Measurements from ENCODE around the gene SP140L.
"Not testable (repeated sequence)": the region's sequence is repeated elsewhere in the genome, so short reads cannot be mapped to it uniquely, and the experiment has no call there.

SP140L gene

DNA sequence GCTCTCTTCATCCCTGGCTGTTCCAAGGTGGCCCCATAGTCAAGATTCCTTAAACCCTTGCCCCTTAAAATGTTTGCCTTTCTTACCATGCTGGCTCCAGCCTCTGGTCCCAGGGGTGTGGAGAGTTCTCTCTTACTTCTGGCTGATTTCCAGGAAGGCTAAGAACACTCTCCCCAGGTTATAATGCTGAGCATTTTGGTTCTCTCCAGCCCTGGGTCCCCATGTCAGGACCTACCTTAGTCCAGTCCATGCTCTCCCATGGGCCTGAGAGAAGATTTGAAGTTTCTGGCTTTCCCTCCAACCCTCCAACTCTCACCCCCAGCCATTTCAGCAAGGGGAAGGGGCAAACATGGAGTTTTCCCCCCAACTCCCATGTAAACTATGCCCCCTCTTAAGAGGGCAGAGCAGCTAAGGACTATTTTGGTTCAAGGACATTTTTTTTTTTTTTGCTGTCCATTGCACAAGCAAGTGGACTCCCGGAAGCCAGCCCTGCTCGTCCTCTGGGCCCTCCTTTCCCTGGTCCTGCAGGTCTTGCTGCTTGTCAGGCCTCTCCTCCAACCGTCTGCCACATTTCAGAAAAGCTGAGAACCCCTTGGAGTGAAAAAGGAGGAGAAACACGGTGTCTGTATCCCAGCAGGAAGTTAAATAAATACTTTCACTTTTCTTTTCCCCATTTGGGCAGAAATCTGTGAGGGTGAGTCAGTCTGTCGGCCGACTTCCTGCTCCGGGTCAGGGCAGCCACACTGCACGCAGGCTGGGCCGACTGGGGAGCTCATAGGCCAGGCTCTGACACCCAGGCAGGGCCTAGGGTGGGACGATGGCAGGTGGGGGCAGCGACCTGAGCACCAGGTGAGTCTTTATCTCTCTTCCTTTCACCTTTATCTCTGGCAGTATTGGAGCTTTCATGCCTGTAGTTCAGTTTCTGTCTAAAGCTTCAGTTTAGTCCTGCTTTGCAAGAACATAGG lies at the start of gene SP140L:
Gene SP140L (plus strand): TSS at position 741 of the 965 bp plus-strand sequence. CDS start 77 bp downstream, at position 818.
- in situ Hi-C loops (cut with MboI; ENCODE audit: low sequenced_read_pairs, unreplicated experiment): no loop called here
- DNase-seq (ENCODE audit: low spot score): peak; percentile 80

DNA sequence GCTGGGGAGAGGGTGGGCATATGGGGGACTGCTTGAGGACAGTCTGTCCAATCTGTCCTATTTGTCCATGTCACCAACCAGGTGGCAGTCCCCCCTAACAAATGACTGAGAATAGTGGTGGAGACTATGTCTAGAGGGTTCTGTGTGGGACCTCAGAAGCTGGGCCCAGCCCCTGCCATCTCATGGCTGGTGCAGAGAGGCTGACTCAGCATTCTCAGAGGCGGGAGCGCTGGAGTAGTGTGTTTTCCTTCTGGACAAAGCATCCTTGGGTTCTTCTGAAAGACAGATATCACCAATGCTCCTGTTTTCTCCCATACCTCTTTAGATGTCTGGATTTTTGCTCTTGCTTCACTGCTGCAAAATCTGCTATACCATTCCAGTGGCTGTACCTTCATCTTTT lies 44.1 kb upstream of the SP140L start:
- DNase-seq (ENCODE audit: low spot score): no peak
- TF ChIP-seq, protein P1, sequence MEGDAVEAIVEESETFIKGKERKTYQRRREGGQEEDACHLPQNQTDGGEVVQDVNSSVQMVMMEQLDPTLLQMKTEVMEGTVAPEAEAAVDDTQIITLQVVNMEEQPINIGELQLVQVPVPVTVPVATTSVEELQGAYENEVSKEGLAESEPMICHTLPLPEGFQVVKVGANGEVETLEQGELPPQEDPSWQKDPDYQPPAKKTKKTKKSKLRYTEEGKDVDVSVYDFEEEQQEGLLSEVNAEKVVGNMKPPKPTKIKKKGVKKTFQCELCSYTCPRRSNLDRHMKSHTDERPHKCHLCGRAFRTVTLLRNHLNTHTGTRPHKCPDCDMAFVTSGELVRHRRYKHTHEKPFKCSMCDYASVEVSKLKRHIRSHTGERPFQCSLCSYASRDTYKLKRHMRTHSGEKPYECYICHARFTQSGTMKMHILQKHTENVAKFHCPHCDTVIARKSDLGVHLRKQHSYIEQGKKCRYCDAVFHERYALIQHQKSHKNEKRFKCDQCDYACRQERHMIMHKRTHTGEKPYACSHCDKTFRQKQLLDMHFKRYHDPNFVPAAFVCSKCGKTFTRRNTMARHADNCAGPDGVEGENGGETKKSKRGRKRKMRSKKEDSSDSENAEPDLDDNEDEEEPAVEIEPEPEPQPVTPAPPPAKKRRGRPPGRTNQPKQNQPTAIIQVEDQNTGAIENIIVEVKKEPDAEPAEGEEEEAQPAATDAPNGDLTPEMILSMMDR (IDR thresholded peaks at IDR 0.05; ENCODE audit: borderline replicate concordance, control extremely low read depth, extremely low read depth, insufficient read depth, missing control alignments): no peak
- in situ Hi-C loops (cut with MboI; ENCODE audit: low sequenced_read_pairs, unreplicated experiment): no loop called here

More for the DNA sequence above, at the start of gene SP140L:
- TF ChIP-seq, protein P1 (IDR thresholded peaks at IDR 0.05; ENCODE audit: borderline replicate concordance, control extremely low read depth, extremely low read depth, insufficient read depth, missing control alignments): no peak

DNA sequence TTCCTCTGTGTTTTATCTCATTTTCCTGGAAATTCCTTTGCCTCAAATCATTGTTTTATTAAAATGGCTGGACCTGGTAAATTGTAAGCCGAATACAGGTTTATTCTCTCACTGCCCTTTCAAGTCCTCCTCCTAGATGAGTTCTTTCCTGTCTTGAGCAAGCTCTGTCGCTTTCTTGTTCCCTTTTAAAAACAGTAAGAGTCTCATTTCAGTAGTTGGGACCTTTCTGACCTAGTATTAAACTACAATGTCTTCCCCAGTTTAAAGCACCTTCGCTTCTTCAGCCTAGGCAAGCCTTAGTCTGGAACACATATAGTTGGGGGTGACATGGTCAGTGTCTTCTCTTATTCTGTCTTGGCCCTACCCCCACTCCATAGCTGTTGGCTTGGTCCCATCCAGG lies 40.9 kb upstream of the SP140L start:
- DNase-seq (ENCODE audit: low spot score): no peak
- in situ Hi-C loops (cut with MboI; ENCODE audit: low sequenced_read_pairs, unreplicated experiment): no loop called here
- TF ChIP-seq, protein P1 (IDR thresholded peaks at IDR 0.05; ENCODE audit: borderline replicate concordance, control extremely low read depth, extremely low read depth, insufficient read depth, missing control alignments): no peak

DNA sequence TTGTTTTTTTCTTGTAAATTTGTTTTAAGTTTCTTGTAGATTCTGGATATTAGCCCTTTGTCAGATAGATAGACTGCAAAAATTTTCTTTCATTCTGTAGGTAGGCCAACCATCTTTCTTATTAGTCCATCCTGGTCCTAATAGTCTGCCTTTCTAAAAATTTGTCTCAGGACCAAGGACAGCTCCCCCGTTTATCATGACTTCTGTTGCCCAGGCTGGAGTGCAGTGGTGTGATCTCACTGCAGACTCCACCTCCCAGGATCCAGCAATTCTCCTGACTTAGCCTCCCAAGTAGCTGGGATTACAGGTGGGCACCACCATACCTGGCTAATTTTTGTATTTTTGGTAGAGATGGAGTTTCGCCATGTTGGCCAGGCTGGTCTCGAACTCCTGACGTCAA lies 37.7 kb upstream of the SP140L start:
- in situ Hi-C loops (cut with MboI; ENCODE audit: low sequenced_read_pairs, unreplicated experiment); DNase-seq (ENCODE audit: low spot score): not testable (repeated sequence)

DNA sequence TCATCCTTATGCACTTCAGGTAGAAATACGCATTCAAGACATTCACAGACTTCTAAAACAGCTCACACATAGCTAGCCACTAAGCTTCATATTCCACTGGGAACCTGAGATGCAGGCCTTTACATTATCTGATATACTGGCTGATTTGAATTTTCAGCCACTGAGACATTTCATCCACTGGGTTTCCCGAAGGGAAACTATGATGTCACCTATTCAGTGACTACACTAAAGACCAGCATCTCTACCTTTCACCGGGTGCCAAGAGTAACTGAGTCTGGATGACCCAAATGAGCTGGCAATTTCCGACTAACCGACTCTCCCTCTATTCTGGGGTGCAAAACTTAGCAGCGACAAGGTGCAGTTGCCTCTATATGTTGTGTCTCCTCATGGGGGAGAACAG lies 31.8 kb upstream of the SP140L start:
- TF ChIP-seq, protein P1 (IDR thresholded peaks at IDR 0.05; ENCODE audit: borderline replicate concordance, control extremely low read depth, extremely low read depth, insufficient read depth, missing control alignments): no peak
- in situ Hi-C loops (cut with MboI; ENCODE audit: low sequenced_read_pairs, unreplicated experiment): no loop called here
- no peak for DNase-seq (ENCODE audit: low spot score)

DNA sequence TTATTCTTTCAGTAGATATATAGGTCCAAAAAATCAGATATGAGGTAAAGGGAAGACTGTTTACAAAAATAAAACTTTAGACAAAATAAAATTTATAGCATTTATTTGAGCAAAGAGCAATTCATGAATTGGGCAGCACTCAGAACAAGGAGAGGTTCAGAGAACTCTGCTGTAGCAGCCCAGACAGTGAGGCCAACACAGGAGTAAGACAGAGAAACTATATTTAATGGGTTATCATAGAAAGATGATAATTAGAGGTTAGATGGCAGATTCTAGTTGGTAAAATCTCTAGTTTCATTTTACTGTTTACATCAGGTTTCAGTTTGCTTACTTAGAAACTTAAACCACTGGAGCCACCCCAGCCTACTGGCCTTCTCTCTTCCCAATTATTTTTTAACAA lies 30.1 kb upstream of the SP140L start:
- DNase-seq (ENCODE audit: low spot score): no peak
- TF ChIP-seq, protein P1 (IDR thresholded peaks at IDR 0.05; ENCODE audit: borderline replicate concordance, control extremely low read depth, extremely low read depth, insufficient read depth, missing control alignments): no peak
- in situ Hi-C loops (cut with MboI; ENCODE audit: low sequenced_read_pairs, unreplicated experiment): no loop called here

DNA sequence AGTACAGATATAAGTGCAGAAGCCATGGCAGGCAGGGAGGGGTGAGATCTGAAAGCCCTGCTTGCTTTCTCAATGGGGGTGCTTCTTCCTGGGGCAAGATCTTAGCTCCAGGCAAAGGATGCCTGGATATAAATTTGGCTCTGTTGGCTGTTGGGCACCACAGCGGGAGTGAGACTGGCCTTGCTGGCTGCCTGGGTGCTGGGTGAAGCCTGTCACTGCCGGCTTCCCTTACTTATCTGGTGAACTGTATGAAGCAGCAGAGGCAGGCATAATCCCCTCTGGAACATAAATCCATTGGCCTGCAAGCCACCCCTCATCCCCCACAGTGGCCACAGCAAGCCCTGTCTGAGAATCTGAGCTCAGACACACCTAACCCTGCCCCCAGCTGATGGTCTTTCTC lies 27.4 kb upstream of the SP140L start:
- in situ Hi-C loops (cut with MboI; ENCODE audit: low sequenced_read_pairs, unreplicated experiment): no loop called here
- no peak for DNase-seq (ENCODE audit: low spot score)
- TF ChIP-seq, protein P1 (IDR thresholded peaks at IDR 0.05; ENCODE audit: borderline replicate concordance, control extremely low read depth, extremely low read depth, insufficient read depth, missing control alignments): no peak
